Astrocyte of the spinal cord (primary cell): ENCODE results near the gene CALR.

ENCODE experiments used
- DNase-seq: peaks from one replicate; pipeline ENCODE4 v3.0.0; 2011; ENCODE audit warnings: low read depth, low spot score
- H3K4me3 ChIP-seq: 2 replicates; pipeline ENCODE4 v1.5.1; 2011; ENCODE audit warnings: low read depth, mild to moderate bottlenecking, low read length, moderate library complexity
- in situ Hi-C: cut with HindIII; loops from 2 replicates; pipeline ENCODE4 v1.10.0; 2017; ENCODE audit warnings: low sequenced_read_pairs
- TF ChIP-seq, protein P1 (sequence below): IDR thresholded peaks from 2 replicates; pipeline ENCODE4 v1.5.1; 2012; ENCODE audit warnings: low read depth, mild to moderate bottlenecking, low read length, inconsistent platforms

The CALR gene

DNA sequence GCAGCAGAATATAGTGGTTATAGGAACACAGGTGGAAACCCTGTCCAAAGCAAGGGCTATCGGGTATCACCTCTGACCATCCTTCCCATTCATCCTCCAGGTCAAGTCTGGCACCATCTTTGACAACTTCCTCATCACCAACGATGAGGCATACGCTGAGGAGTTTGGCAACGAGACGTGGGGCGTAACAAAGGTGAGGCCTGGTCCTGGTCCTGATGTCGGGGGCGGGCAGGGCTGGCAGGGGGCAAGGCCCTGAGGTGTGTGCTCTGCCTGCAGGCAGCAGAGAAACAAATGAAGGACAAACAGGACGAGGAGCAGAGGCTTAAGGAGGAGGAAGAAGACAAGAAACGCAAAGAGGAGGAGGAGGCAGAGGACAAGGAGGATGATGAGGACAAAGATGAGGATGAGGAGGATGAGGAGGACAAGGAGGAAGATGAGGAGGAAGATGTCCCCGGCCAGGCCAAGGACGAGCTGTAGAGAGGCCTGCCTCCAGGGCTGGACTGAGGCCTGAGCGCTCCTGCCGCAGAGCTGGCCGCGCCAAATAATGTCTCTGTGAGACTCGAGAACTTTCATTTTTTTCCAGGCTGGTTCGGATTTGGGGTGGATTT lies 5.1 kb downstream of the CALR start:
- TF ChIP-seq, protein P1, sequence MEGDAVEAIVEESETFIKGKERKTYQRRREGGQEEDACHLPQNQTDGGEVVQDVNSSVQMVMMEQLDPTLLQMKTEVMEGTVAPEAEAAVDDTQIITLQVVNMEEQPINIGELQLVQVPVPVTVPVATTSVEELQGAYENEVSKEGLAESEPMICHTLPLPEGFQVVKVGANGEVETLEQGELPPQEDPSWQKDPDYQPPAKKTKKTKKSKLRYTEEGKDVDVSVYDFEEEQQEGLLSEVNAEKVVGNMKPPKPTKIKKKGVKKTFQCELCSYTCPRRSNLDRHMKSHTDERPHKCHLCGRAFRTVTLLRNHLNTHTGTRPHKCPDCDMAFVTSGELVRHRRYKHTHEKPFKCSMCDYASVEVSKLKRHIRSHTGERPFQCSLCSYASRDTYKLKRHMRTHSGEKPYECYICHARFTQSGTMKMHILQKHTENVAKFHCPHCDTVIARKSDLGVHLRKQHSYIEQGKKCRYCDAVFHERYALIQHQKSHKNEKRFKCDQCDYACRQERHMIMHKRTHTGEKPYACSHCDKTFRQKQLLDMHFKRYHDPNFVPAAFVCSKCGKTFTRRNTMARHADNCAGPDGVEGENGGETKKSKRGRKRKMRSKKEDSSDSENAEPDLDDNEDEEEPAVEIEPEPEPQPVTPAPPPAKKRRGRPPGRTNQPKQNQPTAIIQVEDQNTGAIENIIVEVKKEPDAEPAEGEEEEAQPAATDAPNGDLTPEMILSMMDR: no peak
- H3K4me3 ChIP-seq: no peak overlapping the region

DNA sequence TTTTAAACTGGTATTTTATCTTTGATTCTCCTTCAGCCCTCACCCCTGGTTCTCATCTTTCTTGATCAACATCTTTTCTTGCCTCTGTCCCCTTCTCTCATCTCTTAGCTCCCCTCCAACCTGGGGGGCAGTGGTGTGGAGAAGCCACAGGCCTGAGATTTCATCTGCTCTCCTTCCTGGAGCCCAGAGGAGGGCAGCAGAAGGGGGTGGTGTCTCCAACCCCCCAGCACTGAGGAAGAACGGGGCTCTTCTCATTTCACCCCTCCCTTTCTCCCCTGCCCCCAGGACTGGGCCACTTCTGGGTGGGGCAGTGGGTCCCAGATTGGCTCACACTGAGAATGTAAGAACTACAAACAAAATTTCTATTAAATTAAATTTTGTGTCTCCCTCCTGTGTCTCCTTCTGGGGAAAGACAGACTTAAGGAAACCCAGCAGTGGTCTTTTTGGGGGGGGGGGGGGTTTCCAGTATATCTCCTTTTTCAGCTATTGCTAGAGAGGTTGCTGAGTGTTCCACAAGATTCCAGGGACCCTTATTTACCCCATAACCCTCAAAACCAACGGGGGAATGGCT lies 5.8 kb downstream of the CALR start:
- no peak for DNase-seq
- no peak overlapping the region for H3K4me3 ChIP-seq
- TF ChIP-seq, protein P1: no peak
- in situ Hi-C loops: no loop called here

More for the DNA sequence above, 5.1 kb downstream of the CALR start:
- in situ Hi-C loops: no loop called here
- DNase-seq: no peak

DNA sequence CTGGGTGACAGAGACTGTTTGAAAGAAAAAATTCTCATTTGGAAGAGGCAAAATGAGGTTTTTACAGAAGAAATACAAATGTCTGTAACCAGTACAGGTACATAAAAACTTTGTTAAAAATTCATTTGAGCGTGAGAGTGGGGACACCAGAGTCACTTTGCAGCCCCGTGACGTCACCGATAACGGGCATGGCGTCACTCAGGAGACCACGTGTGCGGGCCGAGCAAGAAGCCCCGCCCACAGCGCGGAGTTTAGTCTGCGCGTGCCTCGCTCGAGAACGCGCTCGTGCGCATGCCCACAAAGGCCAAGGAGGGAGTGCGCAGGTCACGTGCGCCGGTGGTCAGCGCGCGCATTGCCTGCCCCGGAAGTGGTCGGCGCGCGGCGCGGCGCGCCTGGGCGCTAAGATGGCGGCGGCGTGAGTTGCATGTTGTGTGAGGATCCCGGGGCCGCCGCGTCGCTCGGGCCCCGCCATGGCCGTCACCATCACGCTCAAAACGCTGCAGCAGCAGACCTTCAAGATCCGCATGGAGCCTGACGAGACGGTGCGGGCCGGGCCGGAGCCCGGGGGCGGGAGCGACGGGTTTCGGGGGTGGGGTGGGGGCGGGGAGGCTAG lies 7.2 kb downstream of the CALR start, which contains the start of gene RAD23A:
Gene RAD23A (plus strand): TSS at position 384 of the 613 bp plus-strand sequence. CDS start 87 bp downstream, at position 471.
- H3K4me3 ChIP-seq: peak within 1 kb of the TSS; percentile 56
- DNase-seq: peak; percentile 99
- TF ChIP-seq, protein P1: no peak
- in situ Hi-C loops: no loop called here

DNA sequence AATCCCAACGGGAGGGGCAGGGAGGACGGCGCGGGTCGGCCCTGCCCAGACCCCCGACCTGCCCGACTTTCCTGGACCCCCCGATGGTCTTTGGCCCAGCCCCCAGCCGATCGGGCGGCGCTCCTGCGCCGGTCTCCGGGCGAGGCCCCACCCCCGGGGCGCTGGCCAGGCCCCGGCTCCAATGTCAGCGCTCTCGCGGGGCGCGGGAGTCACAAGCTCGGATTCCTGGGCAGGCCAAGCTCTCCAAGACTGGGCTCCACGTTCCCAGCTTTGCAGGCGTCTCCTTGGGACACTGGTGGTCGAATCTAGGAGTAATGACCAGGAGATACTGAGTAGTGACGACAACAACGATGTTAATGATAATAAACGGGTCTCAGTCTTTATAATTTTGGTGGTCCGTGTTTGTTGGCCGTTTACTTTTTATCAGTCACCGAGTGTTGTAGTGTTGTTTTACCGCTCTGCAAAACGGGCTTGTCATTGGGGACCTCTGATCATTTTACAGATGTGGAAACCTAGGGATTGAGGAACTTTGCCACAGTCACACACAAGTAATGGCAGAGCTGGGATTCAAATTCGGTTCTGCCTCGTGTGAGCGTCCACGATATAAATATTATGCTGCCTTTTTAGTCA lies 7.8 kb downstream of the CALR start:
- DNase-seq: peak; percentile 88
- TF ChIP-seq, protein P1: no peak
- in situ Hi-C loops: no loop called here
- H3K4me3 ChIP-seq: peak overlapping the region; percentile 56

DNA sequence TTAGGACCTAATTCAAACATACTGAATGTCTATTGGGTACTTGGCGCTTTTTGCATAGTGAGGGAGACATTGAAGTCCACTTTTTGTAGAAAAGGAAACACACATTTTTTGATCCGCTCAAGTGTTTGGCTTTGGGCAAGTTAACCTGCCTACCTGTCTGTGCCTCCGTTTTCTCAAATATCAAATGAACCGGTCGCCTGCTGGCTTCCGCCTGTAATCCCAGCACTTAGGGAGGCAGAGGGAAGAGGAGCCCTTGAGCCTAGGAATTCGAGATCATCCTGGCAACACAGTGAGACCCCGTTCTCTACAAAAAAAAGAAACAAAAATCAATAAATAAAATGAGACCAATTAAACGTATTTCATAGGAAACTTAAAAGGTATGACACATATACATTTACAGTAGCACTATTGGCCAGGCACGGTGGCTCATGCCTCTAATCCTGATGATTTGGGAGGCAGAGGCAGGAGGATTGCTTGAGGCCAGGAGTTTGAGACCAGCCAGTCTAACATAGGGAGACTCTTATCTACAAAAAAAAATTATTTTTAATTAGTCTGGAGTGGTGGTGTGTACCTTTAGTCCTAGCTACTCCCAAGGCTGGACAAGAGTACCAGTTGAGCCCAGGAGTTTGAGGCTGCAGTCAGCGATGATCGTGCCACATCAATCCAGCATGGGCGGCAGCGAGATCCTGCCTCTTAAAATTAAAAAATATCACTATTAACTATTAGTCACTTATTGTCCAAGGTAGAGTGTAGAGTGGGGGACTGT lies 8.5 kb downstream of the CALR start:
- in situ Hi-C loops: no loop called here
- no peak for DNase-seq
- H3K4me3 ChIP-seq: peak overlapping the region; percentile 56
- TF ChIP-seq, protein P1: no peak
